KOPT-K1 (cell line): ENCODE measurements around the gene ATOH8.
"Not testable (repeated sequence)": the region's sequence is repeated elsewhere in the genome, so short reads cannot be mapped to it uniquely, and the experiment has no call there.

Experiments
- H3K27ac ChIP-seq: fragments of 200-600 bp; sonication (generic); 2 replicates; pipeline ENCODE4 v1.5.1; 2016; ENCODE audit warnings: antibody characterized with exemption, mild to moderate bottlenecking, low read depth, low read length; ENCODE audit not compliant: poor library complexity, severe bottlenecking
- H3K36me3 ChIP-seq: fragments of 200-600 bp; sonication (generic); 2 replicates; pipeline ENCODE4 v1.5.1; 2017; ENCODE audit warnings: antibody characterized with exemption, mild to moderate bottlenecking, low read length, moderate library complexity; ENCODE audit not compliant: insufficient read depth
- H3K9me3 ChIP-seq: fragments of 200-600 bp; sonication (generic); 2 replicates; pipeline ENCODE4 v1.5.1; 2017; ENCODE audit warnings: antibody characterized with exemption, low read length, mild to moderate bottlenecking; ENCODE audit not compliant: insufficient read depth, poor library complexity, severe bottlenecking

Gene ATOH8

DNA sequence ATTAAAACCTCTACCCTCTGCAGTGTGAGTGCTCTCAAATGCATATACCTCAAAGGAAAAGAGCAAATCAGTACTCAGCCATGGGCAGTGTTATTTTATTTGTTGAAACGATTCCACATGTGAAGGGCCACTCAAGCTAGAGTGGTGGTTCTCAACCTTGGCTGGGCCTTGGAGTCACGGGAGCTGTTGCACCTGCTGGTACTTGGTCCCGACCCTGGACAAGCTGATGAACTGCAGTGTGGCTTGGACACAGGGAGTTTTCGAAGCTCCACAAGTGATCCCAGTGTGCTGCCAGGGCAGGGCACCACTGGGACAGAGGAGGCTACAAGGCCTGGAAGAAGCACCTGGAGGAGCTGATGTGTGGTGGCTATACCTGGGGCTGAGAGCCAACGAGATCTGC is 40.0 kb upstream of the ATOH8 start:
- Histone ChIP-seq H3K9me3 (no peaks in the 10 kb centered on the region), H3K36me3 (no peaks in the 10 kb centered on the region), H3K27ac (peak overlapping the region; percentile 28)

DNA sequence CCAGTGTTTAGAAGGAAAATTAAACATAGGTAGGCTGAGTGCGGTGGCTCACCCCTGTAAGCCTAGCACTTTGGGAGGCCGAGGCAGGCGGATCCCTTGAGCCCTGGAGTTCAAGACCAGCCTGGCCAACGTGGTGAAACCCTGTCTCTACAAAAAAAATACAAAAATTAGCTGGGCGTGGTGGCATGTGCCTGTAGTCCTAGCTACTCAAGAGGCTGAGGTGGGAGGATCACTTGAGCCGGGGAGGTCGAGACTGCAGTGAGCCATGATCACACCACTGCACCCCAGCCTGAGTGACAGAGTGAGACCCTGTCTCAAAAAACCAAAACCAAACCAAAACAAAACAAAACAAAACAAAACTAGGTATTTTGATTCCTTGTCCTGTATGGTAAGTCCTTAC is 39.4 kb upstream of the ATOH8 start:
- H3K36me3 ChIP-seq, H3K9me3 ChIP-seq: not testable (repeated sequence)

DNA sequence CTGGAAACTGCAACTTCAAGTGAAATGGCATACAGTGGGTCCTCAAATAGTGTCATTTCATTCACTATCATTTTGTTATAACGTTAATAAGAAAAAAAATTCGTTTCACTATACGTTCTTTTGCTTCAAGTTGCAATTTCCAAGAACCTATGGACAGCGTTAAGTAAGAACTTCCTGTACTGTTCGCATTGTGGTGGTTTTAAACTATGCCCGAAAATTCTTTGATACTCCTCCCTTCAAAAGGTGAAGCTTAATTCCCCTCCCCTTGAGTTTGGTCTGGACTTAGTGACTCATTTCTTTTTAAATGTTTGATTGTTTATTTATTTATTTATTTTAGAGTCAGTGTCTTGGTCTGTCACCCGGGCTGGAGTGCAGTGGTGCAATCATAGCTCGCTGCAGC is 39.0 kb upstream of the ATOH8 start:
- no peaks in the 10 kb centered on the region for H3K9me3 ChIP-seq
- peak overlapping the region; percentile 28 for H3K27ac ChIP-seq
- H3K36me3 ChIP-seq = no peaks in the 10 kb centered on the region

More for the DNA sequence above, 39.4 kb upstream of the ATOH8 start:
- peak overlapping the region; percentile 28 for H3K27ac ChIP-seq

DNA sequence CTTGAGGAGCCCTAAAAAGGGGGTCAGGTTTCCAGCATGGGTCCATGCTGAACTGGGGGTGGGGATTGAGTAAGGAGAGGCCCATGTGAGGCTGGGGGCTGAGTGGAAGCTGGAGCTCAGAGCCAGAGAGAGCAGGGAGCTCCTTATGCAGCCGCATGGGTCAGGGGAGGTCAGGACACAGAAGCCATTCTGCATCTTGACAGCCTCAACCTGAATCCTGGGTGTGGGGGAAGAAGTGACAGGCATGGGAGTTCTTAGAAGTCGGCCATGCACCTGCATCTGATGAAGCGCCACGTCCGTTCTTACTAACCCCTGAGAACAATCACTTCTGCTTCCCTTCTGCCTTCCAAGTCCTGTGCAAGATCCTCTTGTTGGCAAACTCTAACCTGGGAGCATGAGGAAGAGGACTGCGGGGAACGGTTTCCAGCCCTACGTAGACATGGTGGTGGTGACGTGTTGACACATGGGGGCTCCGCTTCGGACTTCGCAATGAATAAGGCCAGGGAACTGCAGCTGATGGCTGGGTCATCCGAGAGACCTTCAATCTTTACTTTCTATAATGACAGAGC is 37.4 kb upstream of the ATOH8 start:
- Histone ChIP-seq H3K36me3 (no peaks in the 10 kb centered on the region), H3K27ac (no peak overlapping the region), H3K9me3 (no peaks in the 10 kb centered on the region)

DNA sequence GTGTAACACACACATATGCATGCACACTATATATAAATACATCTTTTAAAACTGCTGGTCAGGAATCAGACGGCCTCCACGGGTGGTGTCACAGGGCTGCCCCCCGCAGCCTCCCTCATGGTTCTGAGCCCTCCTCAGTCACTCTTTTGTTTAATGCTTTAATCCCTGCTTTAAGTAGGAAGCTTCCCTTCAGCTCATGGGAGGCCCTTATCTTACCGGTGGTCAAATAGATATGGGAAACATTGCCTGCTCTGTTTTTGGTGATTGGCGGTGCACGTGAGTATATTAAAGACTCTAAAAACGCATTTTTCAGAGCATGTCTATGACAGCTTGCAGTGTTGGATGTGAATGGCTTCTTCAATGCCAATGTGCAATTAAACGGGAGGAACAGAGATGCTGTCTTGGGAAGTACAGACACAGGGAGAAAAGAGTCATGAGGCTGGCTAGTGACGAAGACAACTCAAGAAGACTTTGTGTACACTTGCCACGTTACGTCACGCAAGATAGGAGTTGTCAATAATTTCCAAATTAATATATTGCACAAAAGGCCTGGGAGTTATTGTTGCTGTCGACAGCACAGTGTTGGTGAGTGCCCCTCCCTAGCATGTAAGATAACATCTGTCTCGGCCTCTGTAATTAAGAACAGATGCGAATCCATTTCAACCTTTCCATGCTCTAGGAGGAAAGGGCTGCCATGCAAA is 36.3 kb upstream of the ATOH8 start:
- Histone ChIP-seq H3K27ac (no peak overlapping the region), H3K9me3 (no peaks in the 10 kb centered on the region), H3K36me3 (no peaks in the 10 kb centered on the region)

DNA sequence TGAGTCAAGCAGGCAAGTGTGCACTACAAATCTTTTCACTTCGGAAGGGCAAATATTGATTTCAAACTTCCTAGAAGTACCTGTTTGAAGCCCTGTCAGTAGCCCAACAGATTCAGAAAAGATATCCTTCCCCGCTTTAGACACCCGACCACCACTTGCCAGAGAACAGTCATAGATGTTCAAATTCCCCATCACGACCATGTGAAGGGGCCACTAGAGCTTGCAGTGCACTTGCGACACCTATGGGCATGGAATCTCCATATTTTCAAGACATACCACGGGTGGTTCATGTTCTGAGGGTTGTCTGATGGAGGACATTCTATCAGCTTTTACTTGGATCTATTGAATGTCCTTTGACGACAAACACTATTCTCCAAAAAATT is 35.8 kb upstream of the ATOH8 start:
- no peak overlapping the region for H3K27ac ChIP-seq
- no peaks in the 10 kb centered on the region for H3K36me3 ChIP-seq
- H3K9me3 ChIP-seq = no peaks in the 10 kb centered on the region

DNA sequence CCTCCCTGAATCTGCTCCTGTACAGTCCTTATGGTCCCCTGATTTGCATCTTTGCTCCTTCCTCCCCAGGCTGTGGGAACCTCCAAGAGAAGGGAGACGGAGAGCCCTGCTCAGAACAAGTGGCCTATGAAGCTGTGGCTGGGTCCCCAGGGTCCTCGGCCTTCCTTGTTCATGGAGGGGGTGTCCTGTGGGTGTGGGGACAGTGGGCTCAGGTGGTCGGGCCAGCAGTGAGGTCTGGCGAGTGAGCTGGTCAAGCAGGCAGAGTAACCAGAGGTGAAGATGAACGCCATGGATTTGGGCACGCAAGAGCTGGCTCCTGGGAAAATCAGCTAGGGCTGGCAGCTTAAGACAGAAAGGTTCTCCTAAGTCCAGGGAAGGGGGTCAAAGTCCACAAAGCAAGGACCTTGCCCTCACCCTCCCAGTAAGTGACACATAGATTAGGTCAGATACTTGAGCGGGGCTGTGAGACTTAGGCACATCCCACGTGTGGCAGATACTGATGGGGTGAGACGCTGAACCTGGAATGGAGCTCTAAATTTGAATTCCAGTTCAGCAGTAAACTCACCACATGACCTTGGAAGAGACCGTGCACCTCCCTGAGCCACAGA is 34.8 kb upstream of the ATOH8 start:
- no peaks in the 10 kb centered on the region for H3K9me3 ChIP-seq
- H3K27ac ChIP-seq = no peak overlapping the region
- H3K36me3 ChIP-seq = no peaks in the 10 kb centered on the region

DNA sequence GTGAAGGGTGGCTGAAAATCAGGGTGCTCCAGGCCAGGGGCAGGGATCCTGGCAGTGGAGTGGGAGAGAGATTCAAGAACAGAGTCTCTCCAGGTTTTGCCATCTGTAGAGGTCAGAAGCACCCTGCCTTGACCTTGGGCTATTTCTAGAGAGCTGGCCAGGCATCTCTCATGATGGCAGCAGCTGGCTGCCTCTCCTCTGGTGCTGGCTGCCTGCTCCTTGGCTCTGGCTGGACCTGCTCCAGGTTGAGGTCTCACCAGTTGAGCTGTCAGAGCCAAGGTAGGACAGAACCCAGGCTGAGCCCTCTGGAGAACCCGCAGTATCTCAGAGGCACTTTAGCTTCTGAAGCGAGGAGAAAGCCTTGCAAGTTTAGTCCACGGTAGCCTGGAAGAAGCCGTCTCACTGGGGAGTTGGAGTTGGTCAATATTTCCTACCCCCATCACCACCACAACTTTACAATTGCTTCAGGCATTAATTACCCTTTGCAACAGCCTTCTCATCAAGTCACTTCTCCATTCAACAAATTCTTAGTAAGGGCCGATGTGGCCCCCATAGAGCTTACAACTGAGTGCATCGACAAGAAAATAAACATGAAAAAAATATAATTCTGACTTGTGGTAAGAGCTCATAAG is 34.1 kb upstream of the ATOH8 start:
- Histone ChIP-seq H3K9me3 (no peaks in the 10 kb centered on the region), H3K36me3 (no peaks in the 10 kb centered on the region), H3K27ac (no peak overlapping the region)

DNA sequence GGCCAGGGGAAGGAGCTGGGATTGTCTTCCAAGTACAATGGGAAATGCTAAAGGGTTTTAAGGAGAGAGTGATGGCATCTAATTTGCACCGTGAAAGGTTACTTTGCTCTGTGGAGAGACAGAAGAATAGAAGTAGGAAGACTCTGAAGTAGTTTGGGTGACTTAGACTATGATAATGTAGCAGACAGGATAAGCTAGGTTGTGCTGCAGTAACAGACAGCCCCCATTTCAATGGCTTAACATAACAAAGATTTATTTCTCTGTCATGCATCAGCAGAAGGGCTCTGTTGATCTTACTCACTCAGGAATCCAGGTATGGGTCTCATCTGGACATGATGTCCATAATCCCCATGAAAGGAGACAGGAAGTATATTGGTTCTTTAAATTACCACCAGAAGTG is 33.3 kb upstream of the ATOH8 start:
- Histone ChIP-seq H3K36me3 (no peaks in the 10 kb centered on the region), H3K27ac (no peak overlapping the region), H3K9me3 (no peaks in the 10 kb centered on the region)

DNA sequence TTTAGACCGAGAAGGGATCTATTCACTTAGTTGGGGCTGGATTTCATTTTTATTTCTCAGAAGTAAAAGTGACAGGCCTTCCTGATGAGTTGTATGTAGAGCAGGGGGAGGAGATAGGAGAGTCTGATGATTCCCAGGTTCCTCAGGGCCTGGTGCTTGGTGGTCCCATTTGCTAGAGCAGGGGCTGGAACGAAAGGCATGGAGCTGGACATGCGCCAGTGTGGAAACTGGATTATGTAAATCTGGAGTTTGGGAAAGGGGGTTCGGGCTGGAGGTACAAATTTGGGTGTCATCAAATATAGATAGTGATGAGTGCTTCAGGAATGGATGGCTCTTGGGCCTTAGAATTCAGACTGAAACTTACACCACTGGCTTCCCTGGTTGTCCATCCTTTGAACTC is 32.1 kb upstream of the ATOH8 start:
- Histone ChIP-seq H3K27ac (no peak overlapping the region), H3K36me3 (no peaks in the 10 kb centered on the region), H3K9me3 (no peaks in the 10 kb centered on the region)

DNA sequence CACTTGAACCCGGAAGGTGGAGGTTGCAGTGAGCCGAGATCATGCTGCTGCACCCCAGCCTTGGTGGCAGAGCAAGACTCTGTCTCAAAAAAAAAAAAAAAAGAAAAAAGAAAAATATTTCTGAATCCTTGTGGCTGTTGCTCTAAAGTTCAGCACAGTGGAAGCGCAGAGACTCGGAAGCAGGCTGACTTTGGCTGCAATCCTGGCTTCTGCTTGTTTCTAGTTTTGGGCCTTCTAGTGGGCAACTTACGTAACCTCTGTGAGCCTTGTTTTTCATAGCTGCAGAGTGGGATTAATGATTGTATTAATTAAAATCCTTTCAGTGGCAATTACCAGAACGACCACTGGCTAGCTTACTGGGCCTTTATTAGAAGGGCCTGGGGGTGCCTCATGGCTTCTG is 31.3 kb upstream of the ATOH8 start:
- no peak overlapping the region for H3K27ac ChIP-seq
- no peaks in the 10 kb centered on the region for H3K9me3 ChIP-seq
- H3K36me3 ChIP-seq = no peaks in the 10 kb centered on the region

DNA sequence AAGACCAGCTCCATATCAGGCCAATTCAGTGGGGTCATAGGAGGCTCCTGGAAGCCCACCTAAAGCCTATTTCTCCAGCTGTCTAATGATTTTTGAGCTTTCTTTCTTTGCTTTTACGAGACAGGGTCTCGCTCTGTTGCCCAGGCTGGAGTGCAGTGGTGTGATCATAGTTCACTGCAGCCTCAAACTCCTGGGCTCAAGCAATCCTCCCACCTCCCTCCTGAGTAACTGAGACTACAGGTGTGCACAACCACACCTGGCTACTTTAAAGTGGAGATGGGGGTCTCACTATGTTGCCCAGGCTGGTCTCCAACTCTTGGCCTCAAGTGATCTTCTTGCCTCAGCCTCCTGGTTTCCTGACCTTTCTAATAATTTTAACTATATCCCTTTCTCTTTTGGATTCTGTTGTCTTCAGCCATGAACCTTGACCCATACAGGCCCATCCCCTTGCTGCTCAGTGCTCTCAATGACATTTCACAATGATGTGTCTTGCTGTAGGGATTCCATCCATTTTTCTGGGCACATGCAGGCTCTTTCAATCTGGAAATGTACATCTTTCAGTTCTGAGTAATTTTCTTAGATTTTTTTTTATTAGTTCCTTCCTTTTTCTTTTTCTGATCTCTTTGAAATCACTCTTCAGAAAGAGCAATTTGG is 30.0 kb upstream of the ATOH8 start:
- H3K27ac ChIP-seq = no peak overlapping the region
- no peaks in the 10 kb centered on the region for H3K9me3 ChIP-seq
- H3K36me3 ChIP-seq = no peaks in the 10 kb centered on the region

DNA sequence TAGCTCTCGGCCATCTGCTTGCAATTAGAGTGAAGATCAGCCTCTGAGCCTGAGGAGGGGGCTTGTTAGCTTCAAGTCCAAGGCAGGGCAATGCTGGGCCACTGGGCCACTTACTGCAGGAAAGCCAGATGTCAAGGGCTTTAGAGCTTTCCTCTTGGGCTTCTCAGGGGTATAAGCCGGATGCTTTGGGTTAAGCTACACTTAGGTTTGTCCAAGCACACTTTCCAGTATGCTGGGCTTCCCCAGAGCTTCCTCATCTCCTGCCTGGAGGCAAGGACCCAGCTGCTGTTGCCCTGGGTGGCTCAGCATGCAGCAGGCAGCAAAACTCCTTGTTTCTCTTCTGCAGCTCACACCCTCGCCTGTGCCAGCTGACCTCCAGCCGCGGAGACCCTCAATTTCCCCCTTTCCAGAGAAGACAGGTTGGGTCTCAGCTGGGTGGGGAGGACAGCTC is 29.0 kb upstream of the ATOH8 start:
- H3K9me3 ChIP-seq = no peaks in the 10 kb centered on the region
- H3K36me3 ChIP-seq = no peaks in the 10 kb centered on the region
- no peak overlapping the region for H3K27ac ChIP-seq

DNA sequence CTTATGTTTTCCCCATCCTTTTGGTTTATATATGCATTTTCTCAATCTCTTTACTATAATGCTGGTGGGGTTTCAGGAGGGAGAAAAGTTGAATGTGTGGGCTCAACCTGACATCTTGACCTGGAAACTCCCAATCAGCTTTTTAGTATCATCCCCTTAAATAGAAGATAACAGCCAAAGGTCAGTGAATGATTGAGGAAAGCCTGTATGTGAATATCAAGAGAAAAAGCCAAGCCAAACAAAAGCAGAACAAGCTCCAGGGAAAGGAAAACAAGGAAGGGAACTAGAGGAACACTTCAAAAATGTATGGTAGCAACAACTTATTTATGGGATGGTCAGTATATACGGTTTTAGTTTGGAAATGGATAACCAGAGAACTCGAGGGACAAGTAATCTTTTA is 28.3 kb upstream of the ATOH8 start:
- Histone ChIP-seq H3K27ac (no peak overlapping the region), H3K36me3 (no peaks in the 10 kb centered on the region), H3K9me3 (no peaks in the 10 kb centered on the region)

DNA sequence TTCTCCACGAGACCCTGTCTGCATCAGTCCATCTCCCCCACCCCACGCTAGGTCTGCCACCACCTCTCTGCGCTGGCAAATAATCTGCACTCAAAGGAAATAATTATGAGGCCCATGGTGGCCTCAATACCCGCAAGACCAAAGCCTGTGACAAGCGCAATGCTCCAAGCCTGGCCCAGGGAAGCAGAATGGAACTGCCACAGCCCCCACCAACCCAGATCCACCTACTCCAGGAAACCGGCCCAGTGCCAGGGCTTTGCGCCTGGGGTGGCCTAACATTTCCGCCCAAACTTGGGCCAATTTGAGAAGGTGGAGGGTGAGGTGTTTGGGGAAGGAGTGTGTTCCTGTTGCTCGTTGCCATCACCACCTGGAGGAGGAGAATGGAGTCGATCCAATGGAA is 26.0 kb upstream of the ATOH8 start:
- no peak overlapping the region for H3K27ac ChIP-seq
- no peaks in the 10 kb centered on the region for H3K9me3 ChIP-seq
- no peaks in the 10 kb centered on the region for H3K36me3 ChIP-seq
